Measurements from ENCODE around the gene DCTD.
A peak's percentile ranks its signal among the peaks of the same experiment; 100 is the strongest.

Gene DCTD

GRCh38 chr4:182917182-182918043 is at the start of gene DCTD:
TSS of gene DCTD (minus strand) at chr4:182917386. CDS start at chr4:182915568, 1,818 bp downstream.
- peak; percentile 82 for DNase-seq

- DNase-seq: no peak
These were observed 43.6 kb upstream of the DCTD start for GRCh38 chr4:182960746-182961145.

GRCh38 chr4:182960228-182960627 is 43.0 kb upstream of the DCTD start:
- DNase-seq: no peak

- DNase-seq: no peak
These were observed 38.2 kb upstream of the DCTD start for GRCh38 chr4:182955411-182955810.

GRCh38 chr4:182944484-182945213 is 27.5 kb upstream of the DCTD start:
- no peak for DNase-seq

- no peak for DNase-seq
These were observed 22.5 kb upstream of the DCTD start for GRCh38 chr4:182939680-182940079.

GRCh38 chr4:182938205-182938645 is 21.0 kb upstream of the DCTD start:
- peak; percentile 83 for DNase-seq

- DNase-seq: no peak
These were observed 20.4 kb upstream of the DCTD start for GRCh38 chr4:182937268-182938204.

- DNase-seq: no peak
These were observed 15.5 kb upstream of the DCTD start for GRCh38 chr4:182932651-182933050.

GRCh38 chr4:182931691-182932345 is 14.6 kb upstream of the DCTD start:
- no peak for DNase-seq

- no peak for DNase-seq
These were observed 13.7 kb upstream of the DCTD start for GRCh38 chr4:182930889-182931288.

- no peak for DNase-seq
These were observed 12.1 kb upstream of the DCTD start for GRCh38 chr4:182929296-182929695.

- no peak for DNase-seq
These were observed 10.9 kb upstream of the DCTD start for GRCh38 chr4:182928061-182928460.

GRCh38 chr4:182927505-182927904 is 10.3 kb upstream of the DCTD start:
- DNase-seq: no peak

- DNase-seq: no peak
These were observed 8.7 kb upstream of the DCTD start for GRCh38 chr4:182925855-182926254.

- DNase-seq: peak; percentile 66
These were observed 8.1 kb upstream of the DCTD start for GRCh38 chr4:182925298-182925757.

- no peak for DNase-seq
These were observed 7.3 kb upstream of the DCTD start for GRCh38 chr4:182924497-182924896.

- DNase-seq: no peak
These were observed 6.7 kb upstream of the DCTD start for GRCh38 chr4:182923796-182924340.

GRCh38 chr4:182923366-182923765 is 6.2 kb upstream of the DCTD start:
- DNase-seq: no peak

- DNase-seq: no peak
These were observed 5.5 kb upstream of the DCTD start for GRCh38 chr4:182922501-182923284.

GRCh38 chr4:182921608-182922007 is 4.4 kb upstream of the DCTD start:
- DNase-seq: no peak

Data from stimulated activated CD8-positive, alpha-beta memory T cell treated with anti-CD3 and anti-CD28 coated beads, Interleukin-4, amount 100 ng/mL, for 48 hours (primary cell).